ENCODE results near the gene FAM89B. TPM values are rescaled to one million over a fixed set of nuclear protein-coding genes. Genes with fewer than 3 reads are reported as not detected.

Gene FAM89B
- total and polyA plus RNA-seq, 2 donors (not counting 1 experiment from before 2014, with no cell fraction given): 30.4 to 50.2 TPM

- peak overlapping the region; percentile 83 for H3K9ac ChIP-seq (ENCODE audit: low read length)
- ATAC-seq (ENCODE audit: low read depth): peak; percentile 28
- ChIA-PET POLR2A (interaction anchor here (0.6 to 7.5 kb wide), 7 partner anchors 14 to 309 kb away, joined by 3 to 53 read pairs (median 13); partner anchors contain the start of genes MAP3K11, MUS81 and PCNX3), CTCF (interaction anchor here (0.9 to 5.5 kb wide), 7 partner anchors 14 to 40 kb away, joined by 3 to 97 read pairs (median 14); partner anchors contain the start of genes MAP3K11 and PCNX3)
- Mint-ChIP-seq H3K4me3 (peak overlapping the region; percentile 98), H3K27me3 (no peaks in the 10 kb centered on the region), H3K9me3 (ENCODE audit: insufficient read depth) (no peaks in the 10 kb centered on the region), H3K4me1 (peaks cover 73% of the 10 kb centered on the region), H3K27ac (peak overlapping the region; percentile 98)
- H3K4me1 ChIP-seq (ENCODE audit: control insufficient read depth in 2 of 2, insufficient read depth in 2 of 2, low read length in 2 of 2): peaks cover 43 to 69% of the 10 kb centered on the region in 2 donors
- H3K4me3 ChIP-seq (ENCODE audit: control extremely low read depth in 1 of 5, extremely low read depth in 1 of 5, insufficient read depth in 1 of 5, low read depth in 2 of 5, low read length in 4 of 5): peak overlapping the region; percentile 52 to 92 (median 70)
- H2AFZ ChIP-seq (ENCODE audit: insufficient read depth, low read depth, low read length, poor library complexity, severe bottlenecking): peak overlapping the region; percentile 62
- peak overlapping the region; percentile 100 for H3K4me2 ChIP-seq (replicated peaks; ENCODE audit: low read depth, low read length, poor library complexity, severe bottlenecking)
- H3K79me2 ChIP-seq (ENCODE audit: control insufficient read depth, insufficient read depth, low read length): peaks cover 36% of the 10 kb centered on the region
- intact Hi-C loops (cut with micrococcal nuclease): loop anchor here (1.0 to 10.0 kb wide), 6 partner anchors 14 to 829 kb away; partner anchors contain the start of genes BANF1, CFL1, EIF1AD and PCNX3
- under 1% methylated on average over 52 of the region's 67 CpGs for WGBS (ENCODE audit: insufficient coverage)
- TF ChIP-seq CTCF (IDR thresholded peaks at IDR 0.05): peak; percentile 91
- TF ChIP-seq EZH2 (IDR thresholded peaks at IDR 0.05; ENCODE audit: borderline replicate concordance, insufficient read depth, low read depth, low read length, poor library complexity, severe bottlenecking): no peak
- H3K36me3 ChIP-seq (replicated peaks in 1 of 2; ENCODE audit: control extremely low read depth in 1 of 2, control insufficient read depth in 1 of 2, extremely low read depth in 1 of 2, insufficient read depth in 2 of 2, low read length in 1 of 2): peaks cover 1 to 11% of the 10 kb centered on the region in 2 experiments
- H3K9me3 ChIP-seq (ENCODE audit: control extremely low read depth in 1 of 3, control insufficient read depth in 2 of 3, insufficient read depth in 1 of 3, low read length in 2 of 3): no peaks in the 10 kb centered on the region
- peak overlapping the region; percentile 85 to 93 for H3K27ac ChIP-seq (ENCODE audit: low read length in 2 of 2)
- H4K20me1 ChIP-seq (ENCODE audit: control insufficient read depth, insufficient read depth, low read length, poor library complexity, severe bottlenecking): peaks cover 43% of the 10 kb centered on the region
- DNase-seq: peak; percentile 95
- no peaks in the 10 kb centered on the region for H3K27me3 ChIP-seq (replicated peaks in 1 of 4; ENCODE audit: control extremely low read depth in 1 of 4, control insufficient read depth in 3 of 4, insufficient read depth in 4 of 4, low read length in 3 of 4)
Measured at GRCh38 chr11:65574109-65574810, 1.9 kb downstream of the FAM89B start.
